ENCODE data around the gene CDKL2. TPM values are rescaled to one million over a fixed set of nuclear protein-coding genes. Genes with fewer than 3 reads are reported as not detected.

The CDKL2 gene
- total RNA-seq, 4 donors from 2014 or later = 1.2 to 3.1 TPM; not detected in 2

DNA sequence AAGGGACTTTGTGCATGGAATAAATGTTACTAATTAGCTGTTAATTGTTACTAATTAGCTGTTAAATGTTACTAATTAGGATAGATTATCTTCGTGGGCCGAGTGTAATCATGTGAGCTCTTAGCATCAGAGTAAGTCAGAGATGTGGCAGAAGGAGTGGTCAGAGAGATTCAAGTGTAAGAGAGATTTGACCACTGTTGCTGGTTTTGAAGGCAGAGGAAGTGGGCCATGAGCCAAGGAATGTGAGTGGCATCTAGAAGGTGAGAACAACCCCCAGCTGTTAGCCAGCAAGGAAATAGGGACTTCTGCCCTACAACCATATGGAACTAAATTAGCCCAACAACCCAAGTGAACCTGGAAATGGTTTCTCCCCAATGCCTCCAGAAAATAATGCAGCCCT is 46.3 kb downstream of the CDKL2 start:
- no peak overlapping the region for H3K27ac ChIP-seq
- no peaks in the 10 kb centered on the region for H3K9me3 ChIP-seq
- DNase-seq = no peak
- H3K4me3 ChIP-seq = no peak overlapping the region
- H3K4me1 ChIP-seq = no peaks in the 10 kb centered on the region
- TF ChIP-seq, protein P1, sequence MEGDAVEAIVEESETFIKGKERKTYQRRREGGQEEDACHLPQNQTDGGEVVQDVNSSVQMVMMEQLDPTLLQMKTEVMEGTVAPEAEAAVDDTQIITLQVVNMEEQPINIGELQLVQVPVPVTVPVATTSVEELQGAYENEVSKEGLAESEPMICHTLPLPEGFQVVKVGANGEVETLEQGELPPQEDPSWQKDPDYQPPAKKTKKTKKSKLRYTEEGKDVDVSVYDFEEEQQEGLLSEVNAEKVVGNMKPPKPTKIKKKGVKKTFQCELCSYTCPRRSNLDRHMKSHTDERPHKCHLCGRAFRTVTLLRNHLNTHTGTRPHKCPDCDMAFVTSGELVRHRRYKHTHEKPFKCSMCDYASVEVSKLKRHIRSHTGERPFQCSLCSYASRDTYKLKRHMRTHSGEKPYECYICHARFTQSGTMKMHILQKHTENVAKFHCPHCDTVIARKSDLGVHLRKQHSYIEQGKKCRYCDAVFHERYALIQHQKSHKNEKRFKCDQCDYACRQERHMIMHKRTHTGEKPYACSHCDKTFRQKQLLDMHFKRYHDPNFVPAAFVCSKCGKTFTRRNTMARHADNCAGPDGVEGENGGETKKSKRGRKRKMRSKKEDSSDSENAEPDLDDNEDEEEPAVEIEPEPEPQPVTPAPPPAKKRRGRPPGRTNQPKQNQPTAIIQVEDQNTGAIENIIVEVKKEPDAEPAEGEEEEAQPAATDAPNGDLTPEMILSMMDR (IDR thresholded peaks at IDR 0.05) = no peak
- TF ChIP-seq POLR2A (IDR thresholded peaks at IDR 0.05) = no peak
- intact Hi-C loops (cut with DNase I; ENCODE audit: low total_unique reads) = no loop called here
- no peaks in the 10 kb centered on the region for H3K27me3 ChIP-seq
- no peaks in the 10 kb centered on the region for H3K36me3 ChIP-seq

- Histone ChIP-seq H3K36me3 (no peaks in the 10 kb centered on the region), H3K27me3 (no peaks in the 10 kb centered on the region), H3K27ac (no peak overlapping the region), H3K4me1 (no peaks in the 10 kb centered on the region), H3K9me3 (no peaks in the 10 kb centered on the region), H3K4me3 (no peak overlapping the region)
- intact Hi-C loops (cut with DNase I; ENCODE audit: low total_unique reads) = no loop called here
- TF ChIP-seq POLR2A (IDR thresholded peaks at IDR 0.05) = no peak
- TF ChIP-seq, protein P1 (IDR thresholded peaks at IDR 0.05) = no peak
- no peak for DNase-seq
Observed at GRCh38 chr4:75567725-75568124, 62.6 kb downstream of the CDKL2 start.

- Histone ChIP-seq H3K27me3 (no peaks in the 10 kb centered on the region), H3K4me1 (no peaks in the 10 kb centered on the region), H3K36me3 (no peaks in the 10 kb centered on the region), H3K9me3 (no peaks in the 10 kb centered on the region), H3K4me3 (no peak overlapping the region), H3K27ac (no peak overlapping the region)
- no peak for DNase-seq
- intact Hi-C loops (cut with DNase I; ENCODE audit: low total_unique reads) = no loop called here
- TF ChIP-seq, protein P1 (IDR thresholded peaks at IDR 0.05) = no peak
- TF ChIP-seq POLR2A (IDR thresholded peaks at IDR 0.05) = no peak
Observed at GRCh38 chr4:75566911-75567310, 63.4 kb downstream of the CDKL2 start.

GRCh38 chr4:75565481-75565880 is 64.8 kb downstream of the CDKL2 start:
- no peak for TF ChIP-seq POLR2A (IDR thresholded peaks at IDR 0.05)
- TF ChIP-seq, protein P1 (IDR thresholded peaks at IDR 0.05) = no peak
- Histone ChIP-seq H3K36me3 (no peaks in the 10 kb centered on the region), H3K27me3 (no peaks in the 10 kb centered on the region), H3K4me3 (no peak overlapping the region), H3K27ac (no peak overlapping the region), H3K9me3 (no peaks in the 10 kb centered on the region), H3K4me1 (no peaks in the 10 kb centered on the region)
- DNase-seq = no peak
- intact Hi-C loops (cut with DNase I; ENCODE audit: low total_unique reads) = no loop called here

- Histone ChIP-seq H3K27me3 (no peaks in the 10 kb centered on the region), H3K36me3 (no peaks in the 10 kb centered on the region), H3K4me1 (no peaks in the 10 kb centered on the region), H3K4me3 (no peak overlapping the region), H3K9me3 (no peaks in the 10 kb centered on the region), H3K27ac (no peak overlapping the region)
- DNase-seq = no peak
- intact Hi-C loops (cut with DNase I; ENCODE audit: low total_unique reads) = no loop called here
- TF ChIP-seq, protein P1 (IDR thresholded peaks at IDR 0.05) = no peak
- no peak for TF ChIP-seq POLR2A (IDR thresholded peaks at IDR 0.05)
Observed at GRCh38 chr4:75564023-75564422, 66.3 kb downstream of the CDKL2 start.

Data from uterus (tissue), 4 donors.